LNCAP (cell line): ENCODE results near the gene PCDHB9.

Source experiments
- CTCF ChIP-seq: fragments of 450-650 bp; IDR thresholded peaks from 2 replicates; pipeline ENCODE4 v1.5.1; 2017; ENCODE audit warnings: mild to moderate bottlenecking

Gene PCDHB9

GRCh38 chr5:141186897-141187512, at the start of gene PCDHB9:
TSS of gene PCDHB9 (plus strand) at chr5:141187161. CDS start at chr5:141187319, 158 bp downstream.
- peak; percentile 76 for TF ChIP-seq CTCF

- TF ChIP-seq CTCF = peak; percentile 48
These were observed 37.1 kb upstream of the PCDHB9 start, which contains the start of gene PCDHB6 for GRCh38 chr5:141149812-141150211. TSS of gene PCDHB6 (plus strand) at chr5:141150057. CDS start at chr5:141150258, 201 bp downstream.

- TF ChIP-seq CTCF = no peak
These were observed 36.6 kb upstream of the PCDHB9 start for GRCh38 chr5:141150224-141150992.

GRCh38 chr5:141150993-141151325, 36.0 kb upstream of the PCDHB9 start:
- no peak for TF ChIP-seq CTCF

- peak; percentile 27; the same call in 1 of the 2 replicates for TF ChIP-seq CTCF
These were observed 31.2 kb upstream of the PCDHB9 start for GRCh38 chr5:141155540-141156374.

- TF ChIP-seq CTCF = peak; percentile 76
These were observed 14.4 kb upstream of the PCDHB9 start, which contains the start of gene PCDHB7 for GRCh38 chr5:141172381-141173204. TSS of gene PCDHB7 (plus strand) at chr5:141172644. CDS start at chr5:141172836, 192 bp downstream.

- no peak for TF ChIP-seq CTCF
These were observed 11.0 kb upstream of the PCDHB9 start for GRCh38 chr5:141175933-141176332.
